HL-60 (cell line): ENCODE data around the gene MAP3K14.
A peak's percentile ranks its signal among the peaks of the same experiment; 100 is the strongest.

ENCODE experiments used
- DNase-seq, 2 experiments: peaks; one replicate each; pipeline ENCODE4 v3.0.0-alpha.2; 2010 to 2020; ENCODE audit warnings: low read depth in 1 of 2, low spot score in 1 of 2
- H3K27ac ChIP-seq: fragments of 250-450 bp; sonication (Bioruptor Pico); replicated peaks from 2 replicates; pipeline ENCODE4 v1.5.1; 2020; ENCODE audit warnings: mild to moderate bottlenecking, moderate library complexity
- H3K27me3 ChIP-seq: fragments of 250-450 bp; sonication (Bioruptor Pico); 2 replicates; pipeline ENCODE4 v1.5.1; 2021; ENCODE audit warnings: mild to moderate bottlenecking, moderate library complexity; ENCODE audit not compliant: insufficient read depth, poor library complexity, severe bottlenecking
- H3K4me3 ChIP-seq: replicated peaks from 2 replicates; pipeline ENCODE4 v1.5.1; 2011; ENCODE audit warnings: mild to moderate bottlenecking, control low read depth, low read length; ENCODE audit not compliant: insufficient read depth
- GABPA ChIP-seq: IDR thresholded peaks from 2 replicates; pipeline ENCODE4 v1.6.1; 2012; ENCODE audit warnings: low read depth
- POLR2AphosphoS5 ChIP-seq: IDR thresholded peaks from 2 replicates; pipeline ENCODE4 v1.6.1; 2012; ENCODE audit warnings: low read depth
- SPI1 ChIP-seq: IDR thresholded peaks from 2 replicates; pipeline ENCODE4 v1.6.1; 2012; ENCODE audit warnings: low read depth, mild to moderate bottlenecking, borderline replicate concordance
- TF ChIP-seq, protein P1 (sequence below): IDR thresholded peaks from 2 replicates; pipeline ENCODE4 v1.6.1; 2012; ENCODE audit warnings: low read depth; ENCODE audit not compliant: insufficient replicate concordance
- TF ChIP-seq, protein P2 (sequence below): IDR thresholded peaks from one replicate; pipeline ENCODE4 v1.5.1; 2011; ENCODE audit warnings: low read length, control low read depth, inconsistent platforms; ENCODE audit not compliant: insufficient read depth

Gene MAP3K14

DNA sequence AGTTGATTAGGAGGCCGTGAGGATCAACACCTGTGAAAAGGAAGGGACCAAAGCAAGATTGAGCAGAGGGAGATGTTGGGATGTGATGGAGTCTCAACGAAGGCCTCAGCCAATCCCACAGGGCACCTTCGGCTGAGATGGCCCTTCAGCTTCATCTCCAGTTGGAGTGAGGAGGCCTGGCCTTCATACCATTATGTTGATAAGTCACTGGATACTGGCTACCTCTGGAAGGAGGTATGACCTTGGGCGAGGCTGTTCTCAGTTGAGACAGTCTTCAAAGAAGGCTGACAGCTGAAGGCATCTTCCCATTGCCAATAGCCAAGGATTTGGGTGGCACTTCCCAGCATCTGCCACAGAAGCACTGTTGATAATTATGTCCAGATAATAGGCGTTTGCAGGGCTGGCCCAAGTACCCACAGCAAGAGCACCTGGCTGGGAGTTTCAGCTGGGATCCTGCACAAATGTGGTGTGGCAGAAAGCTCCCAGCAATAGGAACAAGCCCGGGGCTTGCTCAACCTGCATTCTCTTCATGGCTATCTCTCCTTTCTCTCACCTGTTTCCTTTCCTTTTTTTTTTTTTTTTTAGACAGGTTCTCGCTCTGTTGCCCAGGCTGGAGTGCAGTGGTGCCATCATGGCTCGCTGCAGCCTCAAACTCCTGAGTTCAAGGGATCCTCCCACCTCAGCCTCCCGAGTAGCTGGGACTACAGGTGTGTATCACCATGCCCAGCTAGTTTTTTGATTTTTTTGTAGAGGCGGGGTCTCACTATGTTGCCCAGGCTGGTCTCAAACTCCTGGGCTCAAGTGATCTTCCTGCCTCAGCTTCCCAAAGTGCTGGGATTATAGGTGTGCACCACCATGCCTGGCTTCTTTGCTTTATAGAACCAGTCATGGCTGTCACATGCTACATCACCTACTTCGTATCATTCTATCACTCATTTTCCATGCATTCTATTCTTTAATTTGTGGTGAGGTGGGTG, 18.2 kb upstream of the MAP3K14 start:
- no peaks in the 10 kb centered on the region for H3K27me3 ChIP-seq
- H3K27ac ChIP-seq: no peak overlapping the region
- no peak for DNase-seq
- TF ChIP-seq, protein P1, sequence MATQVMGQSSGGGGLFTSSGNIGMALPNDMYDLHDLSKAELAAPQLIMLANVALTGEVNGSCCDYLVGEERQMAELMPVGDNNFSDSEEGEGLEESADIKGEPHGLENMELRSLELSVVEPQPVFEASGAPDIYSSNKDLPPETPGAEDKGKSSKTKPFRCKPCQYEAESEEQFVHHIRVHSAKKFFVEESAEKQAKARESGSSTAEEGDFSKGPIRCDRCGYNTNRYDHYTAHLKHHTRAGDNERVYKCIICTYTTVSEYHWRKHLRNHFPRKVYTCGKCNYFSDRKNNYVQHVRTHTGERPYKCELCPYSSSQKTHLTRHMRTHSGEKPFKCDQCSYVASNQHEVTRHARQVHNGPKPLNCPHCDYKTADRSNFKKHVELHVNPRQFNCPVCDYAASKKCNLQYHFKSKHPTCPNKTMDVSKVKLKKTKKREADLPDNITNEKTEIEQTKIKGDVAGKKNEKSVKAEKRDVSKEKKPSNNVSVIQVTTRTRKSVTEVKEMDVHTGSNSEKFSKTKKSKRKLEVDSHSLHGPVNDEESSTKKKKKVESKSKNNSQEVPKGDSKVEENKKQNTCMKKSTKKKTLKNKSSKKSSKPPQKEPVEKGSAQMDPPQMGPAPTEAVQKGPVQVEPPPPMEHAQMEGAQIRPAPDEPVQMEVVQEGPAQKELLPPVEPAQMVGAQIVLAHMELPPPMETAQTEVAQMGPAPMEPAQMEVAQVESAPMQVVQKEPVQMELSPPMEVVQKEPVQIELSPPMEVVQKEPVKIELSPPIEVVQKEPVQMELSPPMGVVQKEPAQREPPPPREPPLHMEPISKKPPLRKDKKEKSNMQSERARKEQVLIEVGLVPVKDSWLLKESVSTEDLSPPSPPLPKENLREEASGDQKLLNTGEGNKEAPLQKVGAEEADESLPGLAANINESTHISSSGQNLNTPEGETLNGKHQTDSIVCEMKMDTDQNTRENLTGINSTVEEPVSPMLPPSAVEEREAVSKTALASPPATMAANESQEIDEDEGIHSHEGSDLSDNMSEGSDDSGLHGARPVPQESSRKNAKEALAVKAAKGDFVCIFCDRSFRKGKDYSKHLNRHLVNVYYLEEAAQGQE: no peak
- TF ChIP-seq, protein P2, sequence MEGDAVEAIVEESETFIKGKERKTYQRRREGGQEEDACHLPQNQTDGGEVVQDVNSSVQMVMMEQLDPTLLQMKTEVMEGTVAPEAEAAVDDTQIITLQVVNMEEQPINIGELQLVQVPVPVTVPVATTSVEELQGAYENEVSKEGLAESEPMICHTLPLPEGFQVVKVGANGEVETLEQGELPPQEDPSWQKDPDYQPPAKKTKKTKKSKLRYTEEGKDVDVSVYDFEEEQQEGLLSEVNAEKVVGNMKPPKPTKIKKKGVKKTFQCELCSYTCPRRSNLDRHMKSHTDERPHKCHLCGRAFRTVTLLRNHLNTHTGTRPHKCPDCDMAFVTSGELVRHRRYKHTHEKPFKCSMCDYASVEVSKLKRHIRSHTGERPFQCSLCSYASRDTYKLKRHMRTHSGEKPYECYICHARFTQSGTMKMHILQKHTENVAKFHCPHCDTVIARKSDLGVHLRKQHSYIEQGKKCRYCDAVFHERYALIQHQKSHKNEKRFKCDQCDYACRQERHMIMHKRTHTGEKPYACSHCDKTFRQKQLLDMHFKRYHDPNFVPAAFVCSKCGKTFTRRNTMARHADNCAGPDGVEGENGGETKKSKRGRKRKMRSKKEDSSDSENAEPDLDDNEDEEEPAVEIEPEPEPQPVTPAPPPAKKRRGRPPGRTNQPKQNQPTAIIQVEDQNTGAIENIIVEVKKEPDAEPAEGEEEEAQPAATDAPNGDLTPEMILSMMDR: no peak
- TF ChIP-seq POLR2AphosphoS5: no peak
- TF ChIP-seq GABPA: no peak
- TF ChIP-seq SPI1: no peak
- H3K4me3 ChIP-seq: no peak overlapping the region

DNA sequence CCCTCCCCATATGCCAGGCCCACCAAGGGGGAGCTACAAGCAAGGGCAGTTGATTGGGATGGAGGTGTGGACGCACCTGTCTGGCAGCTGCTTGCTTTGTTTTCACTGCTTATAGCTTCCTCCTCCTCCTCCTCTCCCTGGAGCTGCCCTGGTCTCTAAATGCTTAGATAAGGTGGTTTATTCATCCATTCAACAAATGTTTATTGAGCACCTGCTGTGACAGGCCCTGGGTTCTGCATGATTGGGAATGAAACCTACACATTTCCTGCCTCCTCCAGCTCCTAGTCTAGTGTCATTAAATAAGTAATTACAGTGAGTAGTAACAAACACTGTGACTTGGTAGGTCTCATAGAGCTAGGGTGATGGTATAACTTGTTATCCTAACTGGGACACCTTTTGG, 17.4 kb upstream of the MAP3K14 start:
- Histone ChIP-seq H3K27ac (no peak overlapping the region), H3K27me3 (no peaks in the 10 kb centered on the region), H3K4me3 (no peak overlapping the region)
- no peak for TF ChIP-seq SPI1
- TF ChIP-seq, protein P2: no peak
- TF ChIP-seq POLR2AphosphoS5: no peak
- no peak for TF ChIP-seq GABPA
- TF ChIP-seq, protein P1: no peak
- DNase-seq: no peak

DNA sequence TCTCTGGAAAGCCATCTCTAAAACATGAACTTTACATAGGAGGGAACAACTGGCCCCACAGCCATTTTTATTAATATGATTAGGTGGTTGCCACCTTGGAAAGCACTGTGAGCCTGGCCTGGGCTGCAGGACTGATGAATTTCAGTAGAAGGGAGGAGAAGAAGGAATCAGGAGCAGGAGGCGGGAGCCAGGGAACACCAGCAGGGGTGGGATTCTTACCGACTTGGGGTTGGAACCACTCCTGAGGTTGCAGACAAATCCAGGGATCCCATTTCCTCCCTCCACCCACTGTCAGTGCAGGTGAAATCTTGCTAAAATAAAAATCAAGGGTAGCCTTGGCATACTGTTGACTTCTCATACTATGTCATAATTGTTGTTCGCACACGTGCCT, 16.9 kb upstream of the MAP3K14 start:
- DNase-seq: no peak
- Histone ChIP-seq H3K4me3 (no peak overlapping the region), H3K27ac (peak overlapping the region; percentile 46), H3K27me3 (no peaks in the 10 kb centered on the region)
- TF ChIP-seq POLR2AphosphoS5: no peak
- TF ChIP-seq SPI1: no peak
- TF ChIP-seq GABPA: no peak
- TF ChIP-seq, protein P2: no peak
- TF ChIP-seq, protein P1: no peak
